GM23338 (cell line): ENCODE results near the gene DCST1. TPM values are rescaled to one million over a fixed set of nuclear protein-coding genes. Genes with fewer than 3 reads are reported as not detected.

Source experiments
- ATAC-seq: fragments of 200-7000 bp; cut with Tn5 transposase; 3 replicates; pipeline ENCODE4 v1.9.1; 2020
- DNase-seq: peaks from one replicate; pipeline ENCODE4 v3.0.0-alpha.2; 2015; ENCODE audit warnings: low spot score
- H2AFZ ChIP-seq: fragments of 200-600 bp; sonication (generic); 2 replicates; pipeline ENCODE4 v1.8.0; 2016; ENCODE audit warnings: antibody characterized with exemption, mild to moderate bottlenecking, moderate library complexity
- H3F3A ChIP-seq: fragments of 200-600 bp; sonication (generic); replicated peaks from 2 replicates; pipeline ENCODE4 v1.8.0; 2017; ENCODE audit warnings: antibody characterized with exemption, mixed run types, low read depth
- H3K27ac ChIP-seq: fragments of 200-600 bp; sonication (generic); 2 replicates; pipeline ENCODE4 v1.6.1; 2016; ENCODE audit warnings: low read depth
- H3K27me3 ChIP-seq: fragments of 200-600 bp; sonication (generic); 2 replicates; pipeline ENCODE4 v1.8.0; 2016; ENCODE audit warnings: mild to moderate bottlenecking, mixed run types, moderate library complexity; ENCODE audit not compliant: insufficient read depth
- H3K36me3 ChIP-seq: fragments of 200-600 bp; sonication (generic); 2 replicates; pipeline ENCODE4 v1.8.0; 2016; ENCODE audit warnings: mild to moderate bottlenecking; ENCODE audit not compliant: insufficient read depth
- H3K4me1 ChIP-seq: fragments of 200-600 bp; sonication (generic); 2 replicates; pipeline ENCODE4 v1.8.0; 2016; ENCODE audit warnings: mild to moderate bottlenecking, moderate library complexity; ENCODE audit not compliant: insufficient read depth
- H3K4me2 ChIP-seq: fragments of 200-600 bp; sonication (generic); 2 replicates; pipeline ENCODE4 v1.7.1; 2017; ENCODE audit warnings: mixed run types
- H3K4me3 ChIP-seq: fragments of 200-600 bp; sonication (generic); 2 replicates; pipeline ENCODE4 v1.6.1; 2016; ENCODE audit warnings: mixed run types
- H3K79me2 ChIP-seq: fragments of 200-600 bp; sonication (generic); replicated peaks from 2 replicates; pipeline ENCODE4 v1.8.0; 2017; ENCODE audit warnings: mild to moderate bottlenecking; ENCODE audit not compliant: insufficient read depth
- H3K9me2 ChIP-seq: fragments of 200-600 bp; sonication (generic); 2 replicates; pipeline ENCODE4 v1.8.0; 2017; ENCODE audit not compliant: insufficient read depth
- H4K20me1 ChIP-seq: fragments of 200-600 bp; sonication (generic); replicated peaks from 2 replicates; pipeline ENCODE4 v1.8.0; 2017; ENCODE audit warnings: mild to moderate bottlenecking; ENCODE audit not compliant: insufficient read depth
- H3K27ac Mint-ChIP-seq: 2 replicates; pipeline ENCODE4 v1.8.0; 2020; ENCODE audit warnings: inconsistent platforms, mild to moderate bottlenecking, moderate library complexity, mixed read lengths
- H3K27me3 Mint-ChIP-seq: 3 replicates; pipeline ENCODE4 v1.8.0; 2022; ENCODE audit warnings: low read depth, mild to moderate bottlenecking, moderate library complexity, mixed read lengths, inconsistent platforms; ENCODE audit not compliant: insufficient read depth, poor library complexity
- H3K36me3 Mint-ChIP-seq: 3 replicates; pipeline ENCODE4 v1.8.0; 2021; ENCODE audit warnings: low read depth, mild to moderate bottlenecking, inconsistent platforms, moderate library complexity, mixed read lengths
- H3K4me1 Mint-ChIP-seq: 3 replicates; pipeline ENCODE4 v1.8.0; 2020; ENCODE audit warnings: mild to moderate bottlenecking, inconsistent platforms, mixed read lengths
- H3K4me3 Mint-ChIP-seq: 3 replicates; pipeline ENCODE4 v1.8.0; 2021; ENCODE audit warnings: moderate library complexity, mild to moderate bottlenecking, inconsistent platforms, mixed read lengths
- H3K9me3 Mint-ChIP-seq: 3 replicates; pipeline ENCODE4 v1.8.0; 2020; ENCODE audit warnings: moderate library complexity, mild to moderate bottlenecking, inconsistent platforms, mixed read lengths
- CREB1 ChIP-seq: fragments of 250-450 bp; sonication (Bioruptor Pico); IDR thresholded peaks from 2 replicates; pipeline ENCODE4 v1.5.0; 2020; ENCODE audit warnings: low read depth, mild to moderate bottlenecking, moderate library complexity
- EZH2 ChIP-seq: fragments of 200-600 bp; sonication (generic); IDR thresholded peaks from one replicate; pipeline ENCODE4 v1.8.0; 2017; ENCODE audit warnings: antibody characterized with exemption, mild to moderate bottlenecking, low read depth; ENCODE audit not compliant: unreplicated experiment
- EZH2phosphoT487 ChIP-seq: fragments of 200-600 bp; sonication (generic); IDR thresholded peaks from one replicate; pipeline ENCODE4 v1.8.1; 2018; ENCODE audit warnings: antibody characterized with exemption; ENCODE audit not compliant: unreplicated experiment
- JUNB ChIP-seq: IDR thresholded peaks from one replicate; pipeline ENCODE4 v1.6.1; 2016; ENCODE audit warnings: antibody characterized with exemption; ENCODE audit not compliant: unreplicated experiment
- NANOG ChIP-seq: IDR thresholded peaks from 2 replicates; pipeline ENCODE4 v1.6.1; 2016; ENCODE audit warnings: antibody characterized with exemption, borderline replicate concordance
- POLR2AphosphoS5 ChIP-seq: IDR thresholded peaks from 2 replicates; pipeline ENCODE4 v1.6.1; 2016; ENCODE audit warnings: antibody characterized with exemption, low read depth
- REST ChIP-seq: IDR thresholded peaks from one replicate; pipeline ENCODE4 v1.6.1; 2018; ENCODE audit warnings: antibody characterized with exemption; ENCODE audit not compliant: unreplicated experiment
- STAT1 ChIP-seq: IDR thresholded peaks from one replicate; pipeline ENCODE4 v1.6.1; 2016; ENCODE audit warnings: antibody characterized with exemption; ENCODE audit not compliant: unreplicated experiment
- ZNF114 ChIP-seq: fragments of 250-450 bp; sonication (Bioruptor Pico); IDR thresholded peaks from 2 replicates; pipeline ENCODE4 v1.5.0; 2020; ENCODE audit warnings: mild to moderate bottlenecking, moderate library complexity
- ZNF331 ChIP-seq: fragments of 250-450 bp; sonication (Bioruptor Pico); IDR thresholded peaks from 2 replicates; pipeline ENCODE4 v1.5.0; 2020; ENCODE audit warnings: low read depth, mild to moderate bottlenecking, moderate library complexity
- polyA plus RNA-seq: library from polyadenylated mRNA; unstranded; fragments of >200 nt; fragmentation: Nextera tagmentation; extraction: Ambion mirVana; gene quantifications from 2 replicates; pipeline ENCODE4 v1.2.1, GENCODE V29; 2016
- total RNA-seq: library from RNA; depleted of rRNA; stranded (reverse); fragments of >200 nt; shearing (Covaris generic); gene quantifications from 2 replicates; pipeline ENCODE4 v1.2.3, GENCODE V29; 2014
- TF ChIP-seq, protein P1 (sequence below): fragments of 250-450 bp; sonication (Bioruptor Pico); IDR thresholded peaks from 2 replicates; pipeline ENCODE4 v1.5.0; 2020; ENCODE audit warnings: mild to moderate bottlenecking, moderate library complexity
- TF ChIP-seq, protein P2 (sequence below): IDR thresholded peaks from 2 replicates; pipeline ENCODE4 v1.6.1; 2016; ENCODE audit warnings: antibody characterized with exemption
- TF ChIP-seq, protein P3 (sequence below), 2 experiments: fragments of 200-600 bp in 1 of 2; sonication (generic) in 1 of 2; conservative IDR thresholded peaks; 2 replicates each; pipeline versions ENCODE4 v1.5.1 to v1.6.1; 2016 to 2017; ENCODE audit warnings: antibody characterized with exemption in 2 of 2, low read depth in 2 of 2, mild to moderate bottlenecking in 2 of 2, moderate library complexity in 1 of 2

DCST1 gene
- total and polyA plus RNA-seq, 2 experiments from 2014 or later: not detected

GRCh38 chr1:155068599-155068998 lies 35.0 kb downstream of the DCST1 start:
- H3K36me3 Mint-ChIP-seq: peaks cover 28% of the 10 kb centered on the region
- H3K4me3 Mint-ChIP-seq: no peak overlapping the region; the same call in 2 of the 3 replicates
- Histone ChIP-seq H2AFZ (no peak overlapping the region), H4K20me1 (peaks cover 22% of the 10 kb centered on the region), H3K9me2 (no peaks in the 10 kb centered on the region), H3K27me3 (peaks cover 21% of the 10 kb centered on the region), H3K4me2 (no peak overlapping the region), H3K36me3 (no peaks in the 10 kb centered on the region), H3F3A (peaks cover 27% of the 10 kb centered on the region), H3K4me1 (peaks cover 30% of the 10 kb centered on the region), H3K4me3 (no peak overlapping the region), H3K27ac (no peak overlapping the region), H3K79me2 (peaks cover 14% of the 10 kb centered on the region)
- H3K9me3 Mint-ChIP-seq: no peaks in the 10 kb centered on the region
- no peak for DNase-seq
- ATAC-seq: no peak
- no peak for TF ChIP-seq POLR2AphosphoS5
- TF ChIP-seq, protein P1, sequence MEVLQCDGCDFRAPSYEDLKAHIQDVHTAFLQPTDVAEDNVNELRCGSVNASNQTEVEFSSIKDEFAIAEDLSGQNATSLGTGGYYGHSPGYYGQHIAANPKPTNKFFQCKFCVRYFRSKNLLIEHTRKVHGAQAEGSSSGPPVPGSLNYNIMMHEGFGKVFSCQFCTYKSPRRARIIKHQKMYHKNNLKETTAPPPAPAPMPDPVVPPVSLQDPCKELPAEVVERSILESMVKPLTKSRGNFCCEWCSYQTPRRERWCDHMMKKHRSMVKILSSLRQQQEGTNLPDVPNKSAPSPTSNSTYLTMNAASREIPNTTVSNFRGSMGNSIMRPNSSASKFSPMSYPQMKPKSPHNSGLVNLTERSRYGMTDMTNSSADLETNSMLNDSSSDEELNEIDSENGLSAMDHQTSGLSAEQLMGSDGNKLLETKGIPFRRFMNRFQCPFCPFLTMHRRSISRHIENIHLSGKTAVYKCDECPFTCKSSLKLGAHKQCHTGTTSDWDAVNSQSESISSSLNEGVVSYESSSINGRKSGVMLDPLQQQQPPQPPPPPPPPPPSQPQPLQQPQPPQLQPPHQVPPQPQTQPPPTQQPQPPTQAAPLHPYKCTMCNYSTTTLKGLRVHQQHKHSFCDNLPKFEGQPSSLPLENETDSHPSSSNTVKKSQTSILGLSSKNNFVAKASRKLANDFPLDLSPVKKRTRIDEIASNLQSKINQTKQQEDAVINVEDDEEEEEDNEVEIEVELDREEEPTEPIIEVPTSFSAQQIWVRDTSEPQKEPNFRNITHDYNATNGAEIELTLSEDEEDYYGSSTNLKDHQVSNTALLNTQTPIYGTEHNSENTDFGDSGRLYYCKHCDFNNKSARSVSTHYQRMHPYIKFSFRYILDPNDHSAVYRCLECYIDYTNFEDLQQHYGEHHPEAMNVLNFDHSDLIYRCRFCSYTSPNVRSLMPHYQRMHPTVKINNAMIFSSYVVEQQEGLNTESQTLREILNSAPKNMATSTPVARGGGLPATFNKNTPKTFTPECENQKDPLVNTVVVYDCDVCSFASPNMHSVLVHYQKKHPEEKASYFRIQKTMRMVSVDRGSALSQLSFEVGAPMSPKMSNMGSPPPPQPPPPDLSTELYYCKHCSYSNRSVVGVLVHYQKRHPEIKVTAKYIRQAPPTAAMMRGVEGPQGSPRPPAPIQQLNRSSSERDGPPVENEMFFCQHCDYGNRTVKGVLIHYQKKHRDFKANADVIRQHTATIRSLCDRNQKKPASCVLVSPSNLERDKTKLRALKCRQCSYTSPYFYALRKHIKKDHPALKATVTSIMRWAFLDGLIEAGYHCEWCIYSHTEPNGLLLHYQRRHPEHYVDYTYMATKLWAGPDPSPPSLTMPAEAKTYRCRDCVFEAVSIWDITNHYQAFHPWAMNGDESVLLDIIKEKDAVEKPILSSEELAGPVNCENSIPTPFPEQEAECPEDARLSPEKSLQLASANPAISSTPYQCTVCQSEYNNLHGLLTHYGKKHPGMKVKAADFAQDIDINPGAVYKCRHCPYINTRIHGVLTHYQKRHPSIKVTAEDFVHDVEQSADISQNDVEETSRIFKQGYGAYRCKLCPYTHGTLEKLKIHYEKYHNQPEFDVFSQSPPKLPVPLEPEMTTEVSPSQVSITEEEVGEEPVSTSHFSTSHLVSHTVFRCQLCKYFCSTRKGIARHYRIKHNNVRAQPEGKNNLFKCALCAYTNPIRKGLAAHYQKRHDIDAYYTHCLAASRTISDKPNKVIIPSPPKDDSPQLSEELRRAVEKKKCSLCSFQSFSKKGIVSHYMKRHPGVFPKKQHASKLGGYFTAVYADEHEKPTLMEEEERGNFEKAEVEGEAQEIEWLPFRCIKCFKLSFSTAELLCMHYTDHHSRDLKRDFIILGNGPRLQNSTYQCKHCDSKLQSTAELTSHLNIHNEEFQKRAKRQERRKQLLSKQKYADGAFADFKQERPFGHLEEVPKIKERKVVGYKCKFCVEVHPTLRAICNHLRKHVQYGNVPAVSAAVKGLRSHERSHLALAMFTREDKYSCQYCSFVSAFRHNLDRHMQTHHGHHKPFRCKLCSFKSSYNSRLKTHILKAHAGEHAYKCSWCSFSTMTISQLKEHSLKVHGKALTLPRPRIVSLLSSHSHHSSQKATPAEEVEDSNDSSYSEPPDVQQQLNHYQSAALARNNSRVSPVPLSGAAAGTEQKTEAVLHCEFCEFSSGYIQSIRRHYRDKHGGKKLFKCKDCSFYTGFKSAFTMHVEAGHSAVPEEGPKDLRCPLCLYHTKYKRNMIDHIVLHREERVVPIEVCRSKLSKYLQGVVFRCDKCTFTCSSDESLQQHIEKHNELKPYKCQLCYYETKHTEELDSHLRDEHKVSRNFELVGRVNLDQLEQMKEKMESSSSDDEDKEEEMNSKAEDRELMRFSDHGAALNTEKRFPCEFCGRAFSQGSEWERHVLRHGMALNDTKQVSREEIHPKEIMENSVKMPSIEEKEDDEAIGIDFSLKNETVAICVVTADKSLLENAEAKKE (CRISPR knock-in tag): no peak
- TF ChIP-seq EZH2phosphoT487: no peak
- TF ChIP-seq NANOG: no peak
- TF ChIP-seq, protein P2, sequence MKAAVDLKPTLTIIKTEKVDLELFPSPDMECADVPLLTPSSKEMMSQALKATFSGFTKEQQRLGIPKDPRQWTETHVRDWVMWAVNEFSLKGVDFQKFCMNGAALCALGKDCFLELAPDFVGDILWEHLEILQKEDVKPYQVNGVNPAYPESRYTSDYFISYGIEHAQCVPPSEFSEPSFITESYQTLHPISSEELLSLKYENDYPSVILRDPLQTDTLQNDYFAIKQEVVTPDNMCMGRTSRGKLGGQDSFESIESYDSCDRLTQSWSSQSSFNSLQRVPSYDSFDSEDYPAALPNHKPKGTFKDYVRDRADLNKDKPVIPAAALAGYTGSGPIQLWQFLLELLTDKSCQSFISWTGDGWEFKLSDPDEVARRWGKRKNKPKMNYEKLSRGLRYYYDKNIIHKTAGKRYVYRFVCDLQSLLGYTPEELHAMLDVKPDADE: no peak
- no peak for TF ChIP-seq STAT1
- TF ChIP-seq, protein P3, sequence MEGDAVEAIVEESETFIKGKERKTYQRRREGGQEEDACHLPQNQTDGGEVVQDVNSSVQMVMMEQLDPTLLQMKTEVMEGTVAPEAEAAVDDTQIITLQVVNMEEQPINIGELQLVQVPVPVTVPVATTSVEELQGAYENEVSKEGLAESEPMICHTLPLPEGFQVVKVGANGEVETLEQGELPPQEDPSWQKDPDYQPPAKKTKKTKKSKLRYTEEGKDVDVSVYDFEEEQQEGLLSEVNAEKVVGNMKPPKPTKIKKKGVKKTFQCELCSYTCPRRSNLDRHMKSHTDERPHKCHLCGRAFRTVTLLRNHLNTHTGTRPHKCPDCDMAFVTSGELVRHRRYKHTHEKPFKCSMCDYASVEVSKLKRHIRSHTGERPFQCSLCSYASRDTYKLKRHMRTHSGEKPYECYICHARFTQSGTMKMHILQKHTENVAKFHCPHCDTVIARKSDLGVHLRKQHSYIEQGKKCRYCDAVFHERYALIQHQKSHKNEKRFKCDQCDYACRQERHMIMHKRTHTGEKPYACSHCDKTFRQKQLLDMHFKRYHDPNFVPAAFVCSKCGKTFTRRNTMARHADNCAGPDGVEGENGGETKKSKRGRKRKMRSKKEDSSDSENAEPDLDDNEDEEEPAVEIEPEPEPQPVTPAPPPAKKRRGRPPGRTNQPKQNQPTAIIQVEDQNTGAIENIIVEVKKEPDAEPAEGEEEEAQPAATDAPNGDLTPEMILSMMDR (conservative IDR thresholded peaks at IDR 0.05; ENCODE audit: low read depth in 2 of 2): no peak
- no peak for TF ChIP-seq REST
- no peak for TF ChIP-seq ZNF331
- TF ChIP-seq ZNF114 (CRISPR knock-in tag): no peak
- TF ChIP-seq JUNB: no peak
- TF ChIP-seq CREB1 (CRISPR knock-in tag): no peak
- TF ChIP-seq EZH2: no peak
- no peak overlapping the region for H3K27ac Mint-ChIP-seq
- peaks cover 51% of the 10 kb centered on the region for H3K4me1 Mint-ChIP-seq
- peaks cover 19% of the 10 kb centered on the region for H3K27me3 Mint-ChIP-seq
